WTC11 (cell line): ENCODE measurements around the gene OSMR.

Source experiments
- ATF2 ChIP-seq: sonication (generic); formaldehyde crosslinking; IDR thresholded peaks from 2 replicates; pipeline ENCODE4 v1.8.1; 2022; ENCODE audit warnings: low read depth, missing genetic modification reagents, borderline replicate concordance
- CTCF ChIP-seq: fragments of 200-600 bp; IDR thresholded peaks from 2 replicates; pipeline ENCODE4 v1.8.0; 2022; ENCODE audit warnings: antibody characterized with exemption
- ZNF219 ChIP-seq: sonication (generic); formaldehyde crosslinking; IDR thresholded peaks from 2 replicates; pipeline ENCODE4 v1.8.0; 2023; ENCODE audit warnings: missing genetic modification reagents, mild to moderate bottlenecking, borderline replicate concordance

GRCh38 chr5:38888041-38888440 is 42.2 kb downstream of the OSMR start:
- no peak for TF ChIP-seq ZNF219 (CRISPR knock-in tag)
- TF ChIP-seq CTCF: no peak
- TF ChIP-seq ATF2 (CRISPR knock-in tag): no peak
